GM21390 (cell line): ENCODE data around the gene CFAP74.

Experiments used
- ATAC-seq: cut with Tn5 transposase; IDR thresholded peaks from one replicate; pipeline ENCODE4 v1.9.1; 2021; ENCODE audit not compliant: unreplicated experiment

CFAP74 gene

GRCh38 chr1:2003541-2004131 lies at the start of gene CFAP74:
Gene CFAP74 (minus strand): TSS chr1:2003786. CDS start chr1:1990956, 12,830 bp downstream.
- no peak for ATAC-seq

DNA sequence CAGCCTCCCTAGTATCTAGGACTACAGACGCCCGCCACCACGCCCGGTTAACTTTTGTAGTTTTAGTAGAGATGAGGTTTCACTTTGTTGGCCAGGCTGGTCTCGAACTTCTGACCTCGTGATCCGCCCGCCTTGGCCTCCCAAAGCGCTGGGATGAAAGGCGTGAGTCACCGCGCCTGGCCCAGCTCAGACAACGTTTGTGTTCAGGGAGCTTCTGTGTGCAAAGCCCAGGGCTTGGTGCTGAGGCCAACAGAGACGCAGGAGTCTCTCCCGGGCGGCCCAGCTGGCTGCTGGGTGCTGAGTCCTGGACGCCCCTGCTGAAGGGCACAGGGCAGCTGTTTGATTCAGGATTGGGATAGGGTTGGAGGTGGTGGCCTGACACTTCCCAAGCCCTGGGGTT lies 49.6 kb upstream of the CFAP74 start:
- ATAC-seq: no peak

- ATAC-seq: no peak
Measured at GRCh38 chr1:2052756-2053155, 49.2 kb upstream of the CFAP74 start.

GRCh38 chr1:2052054-2052679 lies 48.6 kb upstream of the CFAP74 start:
- no peak for ATAC-seq

DNA sequence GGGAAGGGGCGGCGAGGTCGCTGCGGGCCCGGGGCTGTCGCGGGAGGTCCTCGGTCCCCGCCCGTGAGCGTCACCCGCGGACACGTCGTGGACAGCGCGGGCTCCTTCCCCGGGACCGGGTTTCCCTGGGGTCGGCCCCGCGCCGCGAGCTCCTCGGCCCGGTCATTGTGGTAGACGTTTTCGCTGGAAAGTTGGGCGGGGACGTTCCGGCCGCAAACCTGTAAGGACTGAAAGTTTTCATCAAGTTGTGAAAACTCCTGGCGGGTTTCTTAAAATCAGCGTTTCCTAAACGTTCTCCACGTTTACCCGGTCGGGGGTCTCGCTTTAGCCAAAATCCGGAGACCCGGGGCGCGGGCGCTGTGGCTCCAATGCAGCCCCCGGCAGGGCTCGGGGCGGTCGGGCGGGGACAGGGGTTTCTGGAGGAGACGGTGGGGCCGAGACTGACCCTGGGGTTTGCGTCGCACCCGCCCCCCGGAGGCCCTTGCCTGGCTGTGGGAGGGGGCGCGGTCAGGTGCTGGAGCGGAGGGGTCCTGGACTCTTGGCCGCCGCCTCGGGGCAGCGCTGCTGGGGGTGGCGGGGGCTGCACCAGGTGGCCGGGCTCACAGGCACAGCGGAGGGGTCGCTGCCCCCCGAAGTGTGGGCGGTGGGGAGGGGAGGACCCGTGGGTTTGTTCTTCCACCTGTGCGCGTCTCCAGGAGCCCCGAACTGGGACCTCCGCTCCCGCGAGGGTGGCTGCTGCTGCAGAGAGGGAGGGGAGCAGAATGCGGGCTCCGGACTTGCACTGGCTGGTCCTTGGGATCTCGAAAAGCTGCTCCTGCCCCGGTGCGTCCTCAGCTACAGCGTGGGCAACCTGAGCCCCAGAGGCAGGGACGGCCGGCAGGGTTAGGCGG lies 47.5 kb upstream of the CFAP74 start:
- no peak for ATAC-seq

DNA sequence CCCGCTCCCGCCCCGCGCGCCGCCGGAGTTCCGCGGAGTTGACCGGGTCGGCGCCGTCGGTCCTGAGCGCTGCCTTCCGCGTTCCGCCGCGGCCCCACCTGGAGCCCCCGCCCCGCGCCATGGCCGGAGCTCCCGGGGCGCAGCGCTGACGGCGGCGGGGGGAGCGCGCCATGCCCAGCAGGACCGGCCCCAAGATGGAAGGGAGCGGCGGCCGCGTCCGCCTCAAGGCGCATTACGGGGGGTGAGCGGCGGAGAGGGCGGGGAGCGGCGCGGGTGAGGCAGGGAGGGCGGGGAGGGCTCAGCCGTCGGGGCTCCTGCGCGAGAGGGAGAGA lies 46.8 kb upstream of the CFAP74 start:
- ATAC-seq: no peak

DNA sequence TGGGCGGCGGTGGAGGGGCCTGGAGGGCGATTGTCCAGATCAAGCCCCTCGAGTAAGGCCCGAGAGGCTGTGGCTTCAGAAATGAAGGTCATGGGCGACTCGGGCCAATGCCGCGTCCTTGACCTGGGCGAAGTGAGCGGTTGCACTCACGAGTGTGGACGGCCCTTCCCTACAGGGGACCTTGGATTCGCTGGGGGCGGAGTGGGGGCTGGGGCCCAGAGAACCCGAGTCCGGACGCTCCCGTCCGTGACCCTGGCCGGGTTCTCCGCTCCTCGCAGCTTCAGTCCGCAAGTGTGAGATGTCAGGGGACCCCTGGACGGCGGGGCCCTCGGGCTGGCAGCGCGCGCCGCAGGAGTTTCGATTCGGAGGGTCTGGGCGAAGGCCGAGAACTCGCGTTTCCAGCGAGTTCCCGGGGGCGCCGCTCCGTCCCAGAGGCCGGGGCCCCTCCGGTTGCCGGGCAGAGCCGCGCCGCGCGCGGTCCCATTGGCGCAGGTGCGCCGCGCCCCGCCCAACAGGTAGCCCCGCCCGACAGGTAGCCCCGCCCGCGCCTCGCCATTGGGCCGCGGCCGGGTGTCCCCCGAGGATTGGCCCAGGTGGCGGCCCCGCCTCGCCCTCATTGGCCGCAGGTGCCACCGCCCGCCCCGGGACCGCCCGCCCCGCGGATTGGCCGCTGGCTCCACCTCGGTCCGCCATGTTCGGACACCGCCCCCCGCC lies 46.3 kb upstream of the CFAP74 start, which contains the start of gene PRKCZ:
Gene PRKCZ, plus strand, starts transcription at position 694 of the 714 bp plus-strand sequence. CDS start 220 bp downstream, outside the sequence.
- peak; percentile 66 for ATAC-seq

GRCh38 chr1:2049225-2049717 lies 45.7 kb upstream of the CFAP74 start:
- ATAC-seq: no peak

- ATAC-seq: no peak
Measured at GRCh38 chr1:2047749-2048729, 44.5 kb upstream of the CFAP74 start.

- no peak for ATAC-seq
Measured at GRCh38 chr1:2046953-2047748, 43.6 kb upstream of the CFAP74 start.

- no peak for ATAC-seq
Measured at GRCh38 chr1:2046174-2046917, 42.8 kb upstream of the CFAP74 start.

DNA sequence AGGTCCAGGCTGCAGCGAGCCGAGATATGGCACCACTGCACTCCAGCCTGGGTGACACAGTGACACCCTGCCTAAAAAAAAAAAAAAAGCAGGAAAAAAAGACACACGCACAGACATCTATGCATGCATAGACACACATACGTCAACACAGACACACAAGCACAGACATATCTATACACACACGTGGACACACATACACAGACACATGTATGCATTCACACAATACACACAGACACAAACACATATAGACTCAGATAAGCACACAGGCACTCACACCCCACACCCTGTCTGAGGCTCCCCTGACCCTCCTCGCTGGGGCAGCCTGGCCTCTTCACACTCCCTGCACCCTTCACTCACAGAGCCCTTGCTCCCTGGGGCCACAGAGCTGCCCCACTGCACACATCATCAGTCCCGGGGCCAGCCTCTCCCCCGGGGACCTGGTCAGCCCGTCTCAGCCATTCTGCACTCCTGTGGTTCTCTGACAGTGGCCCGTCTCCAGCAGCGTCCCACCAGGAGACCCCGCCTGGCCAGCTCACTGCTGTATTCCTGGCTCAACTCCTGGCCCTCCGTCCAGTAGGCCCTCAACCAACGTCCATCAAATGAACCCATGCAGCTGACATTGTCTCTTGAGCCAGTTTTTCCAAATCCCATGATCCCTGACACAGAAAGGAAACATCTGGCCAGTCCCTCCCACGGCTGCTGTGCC lies 42.0 kb upstream of the CFAP74 start:
- no peak for ATAC-seq

DNA sequence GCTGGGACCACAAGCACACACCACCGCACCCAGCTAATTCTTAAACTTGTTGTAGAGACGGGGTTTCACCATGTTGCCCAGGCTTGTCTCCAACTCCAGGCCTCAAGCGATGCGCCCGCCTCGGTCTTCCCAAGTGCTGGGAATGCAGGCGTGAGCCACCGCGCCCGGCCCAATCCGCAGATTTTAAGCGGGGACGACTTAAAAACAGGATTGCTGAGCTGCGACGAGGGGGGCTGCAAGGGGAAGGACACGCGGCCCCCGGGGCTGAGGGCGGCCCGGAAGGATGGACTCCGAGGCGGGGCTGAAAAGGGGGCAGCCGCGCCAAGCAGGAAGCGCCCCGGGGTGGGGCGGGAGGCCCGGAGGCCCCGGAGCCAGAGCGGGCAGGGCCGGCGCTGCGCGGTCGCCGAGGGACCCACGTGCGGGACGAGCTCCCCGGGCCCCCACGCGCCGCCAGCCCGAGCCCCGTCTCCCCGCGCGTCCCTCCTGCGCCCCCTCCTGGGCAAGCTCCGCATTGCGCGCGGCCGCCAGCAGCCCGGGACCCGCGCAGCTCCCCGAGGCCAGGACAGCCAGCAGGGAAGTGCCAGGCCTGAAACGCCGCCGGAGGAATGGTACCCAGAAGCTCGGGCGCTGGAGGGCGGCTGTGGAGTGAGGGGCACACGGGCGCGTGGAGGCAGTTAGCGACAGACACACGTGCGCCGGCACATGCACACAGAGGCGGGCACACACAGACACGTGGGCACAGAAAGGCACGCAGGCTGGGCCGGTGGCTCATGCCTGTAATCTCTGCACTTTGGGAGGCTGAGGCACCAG lies 41.1 kb upstream of the CFAP74 start:
- ATAC-seq: no peak

GRCh38 chr1:2043886-2044285 lies 40.3 kb upstream of the CFAP74 start:
- no peak for ATAC-seq

DNA sequence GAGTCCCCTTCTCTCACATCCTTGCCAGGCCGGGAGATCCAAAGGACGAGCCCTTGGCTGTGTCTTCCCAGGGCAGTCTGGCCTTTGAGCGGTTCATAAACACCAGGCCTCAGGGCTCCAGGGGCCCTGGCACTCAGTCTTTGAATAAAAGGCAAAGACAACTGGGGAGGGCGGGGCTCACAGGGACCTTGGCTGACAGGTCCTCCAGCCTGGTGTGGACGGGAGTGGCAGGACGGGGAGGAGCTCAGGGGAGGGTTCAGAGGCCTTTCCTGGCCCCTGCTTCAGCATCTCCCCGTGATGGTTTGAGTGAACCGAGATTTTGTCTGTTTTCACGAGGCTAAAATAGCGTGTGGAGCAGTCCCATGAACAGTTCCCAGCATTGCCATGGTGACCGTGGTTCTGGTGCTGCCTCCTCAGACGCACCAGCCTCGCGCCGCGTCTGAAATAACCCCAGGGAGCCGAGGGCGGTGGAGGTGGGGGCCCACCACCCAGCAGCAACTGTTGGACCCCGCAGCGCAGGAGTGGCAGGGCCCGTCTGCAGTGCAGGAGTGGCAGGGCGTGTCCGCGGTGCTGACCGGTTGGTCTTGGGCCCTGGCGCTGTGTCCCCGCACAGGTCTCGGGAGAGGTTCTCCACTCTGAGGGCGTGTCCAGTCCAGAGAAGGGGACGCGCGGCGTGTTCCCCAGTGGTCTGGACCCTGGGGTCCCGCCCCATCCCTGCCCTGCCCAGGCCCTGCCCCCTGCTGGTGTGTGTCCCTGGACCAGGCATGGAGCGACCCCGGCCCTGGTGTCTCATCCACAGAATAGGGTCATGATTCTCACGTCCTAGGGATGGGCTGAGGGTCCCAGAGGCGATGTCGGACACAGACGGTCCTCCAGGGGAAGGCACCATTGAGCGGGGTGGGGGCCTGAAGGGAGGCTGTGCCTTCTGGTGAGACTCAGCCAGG lies 39.5 kb upstream of the CFAP74 start:
- no peak for ATAC-seq

- ATAC-seq: no peak
Measured at GRCh38 chr1:2041887-2042286, 38.3 kb upstream of the CFAP74 start.
